Measurements from ENCODE around the gene NXPH1.

NXPH1 gene

DNA sequence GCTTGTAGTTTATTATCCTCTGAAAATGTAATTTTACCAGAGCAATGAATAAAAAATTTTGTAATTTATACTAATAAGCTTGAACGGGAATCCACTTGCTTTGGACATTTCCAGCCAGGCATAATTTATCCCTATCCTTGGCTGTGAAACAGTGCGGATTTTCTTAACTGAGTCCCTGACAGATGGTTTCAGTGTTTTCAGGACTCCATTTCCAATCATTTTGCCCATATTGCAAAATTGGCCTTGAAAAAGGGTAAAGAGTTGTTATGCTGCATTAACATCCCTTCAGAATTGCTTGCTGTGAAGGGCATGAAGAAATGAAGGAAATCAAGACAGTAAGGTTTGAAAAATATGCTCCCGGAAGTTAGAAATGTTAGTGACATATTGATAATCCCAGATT, 57.7 kb downstream of the NXPH1 start:
- Histone ChIP-seq H3K4me3 (ENCODE audit: low read depth, low read length) (no peak overlapping the region), H3K27ac (ENCODE audit: low read depth, low read length) (no peak overlapping the region), H4K8ac (ENCODE audit: low read depth, low read length) (no peak overlapping the region), H3K23ac (ENCODE audit: low read length) (no peak overlapping the region), H3K36me3 (ENCODE audit: control insufficient read depth in 1 of 2, insufficient read depth in 2 of 2, low read length in 2 of 2) (no peaks in the 10 kb centered on the region), H2AK5ac (ENCODE audit: low read length) (no peak overlapping the region), H4K12ac (ENCODE audit: low read depth, low read length) (no peak overlapping the region), H3K14ac (ENCODE audit: low read length) (no peak overlapping the region), H3K79me2 (ENCODE audit: control insufficient read depth, insufficient read depth, low read length, poor library complexity) (no peaks in the 10 kb centered on the region), H2BK12ac (ENCODE audit: low read length) (no peak overlapping the region), H2BK120ac (ENCODE audit: insufficient read depth, low read length, poor library complexity) (no peak overlapping the region), H3K4me2 (ENCODE audit: low read length) (no peak overlapping the region), H4K91ac (ENCODE audit: low read depth, low read length) (no peak overlapping the region), H3K4me1 (ENCODE audit: control insufficient read depth in 1 of 2, insufficient read depth in 2 of 2, low read length in 2 of 2) (no peaks in the 10 kb centered on the region), H3K4ac (ENCODE audit: low read depth, low read length) (no peak overlapping the region), H3K79me1 (ENCODE audit: low read length) (no peaks in the 10 kb centered on the region), H3K27me3 (ENCODE audit: insufficient read depth, low read length) (no peaks in the 10 kb centered on the region), H2BK5ac (ENCODE audit: low read depth, low read length, poor library complexity) (no peak overlapping the region), H2AFZ (ENCODE audit: insufficient read depth, low read length, poor library complexity) (no peak overlapping the region), H3K18ac (ENCODE audit: low read length) (no peak overlapping the region), H3K9ac (ENCODE audit: low read length) (no peak overlapping the region), H3K9me3 (ENCODE audit: insufficient read depth, low read depth, low read length) (no peaks in the 10 kb centered on the region)
- no CpG with 5 or more reads among the region's 3 CpGs for WGBS (ENCODE audit: extremely low coverage, insufficient coverage, insufficient read length)
- DNase-seq = no peak

GRCh38 chr7:8491544-8492489, 58.4 kb downstream of the NXPH1 start:
- no peaks in the 10 kb centered on the region for H3K4me1 ChIP-seq (ENCODE audit: control insufficient read depth in 1 of 2, insufficient read depth in 2 of 2, low read length in 2 of 2)
- H3K14ac ChIP-seq (ENCODE audit: low read length) = no peak overlapping the region
- no peak overlapping the region for H2BK12ac ChIP-seq (ENCODE audit: low read length)
- no peak overlapping the region for H3K4me2 ChIP-seq (ENCODE audit: low read length)
- no peak overlapping the region for H3K27ac ChIP-seq (ENCODE audit: low read depth, low read length)
- H3K18ac ChIP-seq (ENCODE audit: low read length) = no peak overlapping the region
- H3K9ac ChIP-seq (ENCODE audit: low read length) = no peak overlapping the region
- H3K27me3 ChIP-seq (ENCODE audit: insufficient read depth, low read length) = no peaks in the 10 kb centered on the region
- no peaks in the 10 kb centered on the region for H3K79me1 ChIP-seq (ENCODE audit: low read length)
- no peak overlapping the region for H2BK120ac ChIP-seq (ENCODE audit: insufficient read depth, low read length, poor library complexity)
- no peak overlapping the region for H2AFZ ChIP-seq (ENCODE audit: insufficient read depth, low read length, poor library complexity)
- H3K79me2 ChIP-seq (ENCODE audit: control insufficient read depth, insufficient read depth, low read length, poor library complexity) = no peaks in the 10 kb centered on the region
- DNase-seq = no peak
- no peak overlapping the region for H4K91ac ChIP-seq (ENCODE audit: low read depth, low read length)
- H2BK5ac ChIP-seq (ENCODE audit: low read depth, low read length, poor library complexity) = no peak overlapping the region
- H4K8ac ChIP-seq (ENCODE audit: low read depth, low read length) = no peak overlapping the region
- H3K36me3 ChIP-seq (ENCODE audit: control insufficient read depth in 1 of 2, insufficient read depth in 2 of 2, low read length in 2 of 2) = no peaks in the 10 kb centered on the region
- no peak overlapping the region for H3K4ac ChIP-seq (ENCODE audit: low read depth, low read length)
- H2AK5ac ChIP-seq (ENCODE audit: low read length) = no peak overlapping the region
- no peak overlapping the region for H4K12ac ChIP-seq (ENCODE audit: low read depth, low read length)
- no peak overlapping the region for H3K23ac ChIP-seq (ENCODE audit: low read length)
- no peak overlapping the region for H3K4me3 ChIP-seq (ENCODE audit: low read depth, low read length)
- no CpG with 5 or more reads among the region's 8 CpGs for WGBS (ENCODE audit: extremely low coverage, insufficient coverage, insufficient read length)
- no peaks in the 10 kb centered on the region for H3K9me3 ChIP-seq (ENCODE audit: insufficient read depth, low read depth, low read length)

- H3K79me1 ChIP-seq (ENCODE audit: low read length) = no peaks in the 10 kb centered on the region
- no peak for DNase-seq
- no peak overlapping the region for H2BK12ac ChIP-seq (ENCODE audit: low read length)
- H3K4me2 ChIP-seq (ENCODE audit: low read length) = no peak overlapping the region
- H2AFZ ChIP-seq (ENCODE audit: insufficient read depth, low read length, poor library complexity) = no peak overlapping the region
- H4K8ac ChIP-seq (ENCODE audit: low read depth, low read length) = no peak overlapping the region
- H3K18ac ChIP-seq (ENCODE audit: low read length) = no peak overlapping the region
- no peak overlapping the region for H2BK5ac ChIP-seq (ENCODE audit: low read depth, low read length, poor library complexity)
- no peak overlapping the region for H3K4ac ChIP-seq (ENCODE audit: low read depth, low read length)
- no peak overlapping the region for H4K91ac ChIP-seq (ENCODE audit: low read depth, low read length)
- no peaks in the 10 kb centered on the region for H3K27me3 ChIP-seq (ENCODE audit: insufficient read depth, low read length)
- H2AK5ac ChIP-seq (ENCODE audit: low read length) = no peak overlapping the region
- no peaks in the 10 kb centered on the region for H3K36me3 ChIP-seq (ENCODE audit: control insufficient read depth in 1 of 2, insufficient read depth in 2 of 2, low read length in 2 of 2)
- no peak overlapping the region for H3K14ac ChIP-seq (ENCODE audit: low read length)
- H4K12ac ChIP-seq (ENCODE audit: low read depth, low read length) = no peak overlapping the region
- no peaks in the 10 kb centered on the region for H3K4me1 ChIP-seq (ENCODE audit: control insufficient read depth in 1 of 2, insufficient read depth in 2 of 2, low read length in 2 of 2)
- H3K4me3 ChIP-seq (ENCODE audit: low read depth, low read length) = no peak overlapping the region
- H2BK120ac ChIP-seq (ENCODE audit: insufficient read depth, low read length, poor library complexity) = no peak overlapping the region
- H3K23ac ChIP-seq (ENCODE audit: low read length) = no peak overlapping the region
- H3K79me2 ChIP-seq (ENCODE audit: control insufficient read depth, insufficient read depth, low read length, poor library complexity) = no peaks in the 10 kb centered on the region
- H3K9me3 ChIP-seq (ENCODE audit: insufficient read depth, low read depth, low read length) = no peaks in the 10 kb centered on the region
- H3K27ac ChIP-seq (ENCODE audit: low read depth, low read length) = no peak overlapping the region
- H3K9ac ChIP-seq (ENCODE audit: low read length) = no peak overlapping the region
Measured at GRCh38 chr7:8499128-8499527, 65.7 kb downstream of the NXPH1 start.

DNA sequence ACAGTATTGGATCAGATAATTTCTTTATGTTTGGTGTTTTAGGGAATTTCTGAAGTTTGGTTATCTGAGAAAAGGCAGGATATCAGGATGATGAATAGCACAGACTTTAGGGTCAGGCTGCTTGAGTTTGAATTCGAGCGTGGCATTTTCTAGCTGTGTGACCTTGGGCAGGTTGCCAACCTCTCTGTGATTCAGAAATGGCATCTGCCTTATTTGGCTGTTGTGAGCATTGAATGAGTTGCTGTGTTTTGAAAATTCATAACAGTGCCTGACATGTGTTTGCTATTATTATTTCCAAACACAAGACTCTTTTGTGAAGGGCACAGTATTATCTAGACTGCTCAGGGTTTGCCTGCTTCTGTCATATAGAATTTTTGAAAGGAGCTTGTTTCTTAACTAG, 66.9 kb downstream of the NXPH1 start:
- H3K4me2 ChIP-seq (ENCODE audit: low read length) = no peak overlapping the region
- H3K79me2 ChIP-seq (ENCODE audit: control insufficient read depth, insufficient read depth, low read length, poor library complexity) = no peaks in the 10 kb centered on the region
- no peak overlapping the region for H3K18ac ChIP-seq (ENCODE audit: low read length)
- no peak for DNase-seq
- no peak overlapping the region for H2BK12ac ChIP-seq (ENCODE audit: low read length)
- no peak overlapping the region for H4K91ac ChIP-seq (ENCODE audit: low read depth, low read length)
- H3K9me3 ChIP-seq (ENCODE audit: insufficient read depth, low read depth, low read length) = no peaks in the 10 kb centered on the region
- no peak overlapping the region for H3K9ac ChIP-seq (ENCODE audit: low read length)
- H3K79me1 ChIP-seq (ENCODE audit: low read length) = no peaks in the 10 kb centered on the region
- H3K36me3 ChIP-seq (ENCODE audit: control insufficient read depth in 1 of 2, insufficient read depth in 2 of 2, low read length in 2 of 2) = no peaks in the 10 kb centered on the region
- H4K12ac ChIP-seq (ENCODE audit: low read depth, low read length) = no peak overlapping the region
- H3K27me3 ChIP-seq (ENCODE audit: insufficient read depth, low read length) = no peaks in the 10 kb centered on the region
- no peak overlapping the region for H3K14ac ChIP-seq (ENCODE audit: low read length)
- no peak overlapping the region for H2BK5ac ChIP-seq (ENCODE audit: low read depth, low read length, poor library complexity)
- H4K8ac ChIP-seq (ENCODE audit: low read depth, low read length) = no peak overlapping the region
- H3K4me3 ChIP-seq (ENCODE audit: low read depth, low read length) = no peak overlapping the region
- H3K23ac ChIP-seq (ENCODE audit: low read length) = no peak overlapping the region
- WGBS (ENCODE audit: extremely low coverage, insufficient coverage, insufficient read length) = no CpG with 5 or more reads among the region's 2 CpGs
- H2AFZ ChIP-seq (ENCODE audit: insufficient read depth, low read length, poor library complexity) = no peak overlapping the region
- no peak overlapping the region for H2BK120ac ChIP-seq (ENCODE audit: insufficient read depth, low read length, poor library complexity)
- no peak overlapping the region for H3K27ac ChIP-seq (ENCODE audit: low read depth, low read length)
- H2AK5ac ChIP-seq (ENCODE audit: low read length) = no peak overlapping the region
- H3K4me1 ChIP-seq (ENCODE audit: control insufficient read depth in 1 of 2, insufficient read depth in 2 of 2, low read length in 2 of 2) = no peaks in the 10 kb centered on the region
- H3K4ac ChIP-seq (ENCODE audit: low read depth, low read length) = no peak overlapping the region
